GM12875 (cell line): Measurements from ENCODE around the gene MGLL.

Experiments used
- H3K4me3 ChIP-seq: one replicate; pipeline ENCODE4 v1.5.1; 2011; ENCODE audit warnings: low read depth, low read length, control low read depth
- CTCF ChIP-seq: IDR thresholded peaks from 2 replicates; pipeline ENCODE4 v1.5.1; 2011; ENCODE audit warnings: low read depth, mild to moderate bottlenecking, control low read depth, inconsistent platforms, low read length, moderate library complexity, borderline replicate concordance; ENCODE audit not compliant: insufficient read depth

MGLL gene

GRCh38 chr3:127646501-127647046 lies 175.7 kb downstream of the MGLL start:
- no peak overlapping the region for H3K4me3 ChIP-seq
- TF ChIP-seq CTCF, result no peak

GRCh38 chr3:127645371-127646015 lies 176.8 kb downstream of the MGLL start:
- TF ChIP-seq CTCF, result no peak
- no peak overlapping the region for H3K4me3 ChIP-seq

GRCh38 chr3:127644641-127645370 lies 177.5 kb downstream of the MGLL start:
- no peak for TF ChIP-seq CTCF

GRCh38 chr3:127640042-127640355 lies 182.3 kb downstream of the MGLL start:
- no peak overlapping the region for H3K4me3 ChIP-seq
- TF ChIP-seq CTCF, result no peak

More at GRCh38 chr3:127644641-127645370, 177.5 kb downstream of the MGLL start:
- H3K4me3 ChIP-seq, result no peak overlapping the region

- TF ChIP-seq CTCF, result no peak
Measured at GRCh38 chr3:127639173-127640041, 182.9 kb downstream of the MGLL start.

More at GRCh38 chr3:127639173-127640041, 182.9 kb downstream of the MGLL start:
- H3K4me3 ChIP-seq, result no peak overlapping the region
